ENCODE data around the gene TMEM250.
"Not testable (repeated sequence)": the region's sequence is repeated elsewhere in the genome, so short reads cannot be mapped to it uniquely, and the experiment has no call there.

Gene TMEM250

GRCh38 chr9:136118320-136119060 is at the start of gene TMEM250:
Gene TMEM250, minus strand, starts transcription at chr9:136118875. Its CDS starts 1,975 bp downstream, at chr9:136116900.
- DNase-seq = peak; percentile 94

GRCh38 chr9:136163248-136163850 is 44.7 kb upstream of the TMEM250 start:
- no peak for DNase-seq

- DNase-seq = no peak
These were observed 42.4 kb upstream of the TMEM250 start for GRCh38 chr9:136160995-136161610.

DNA sequence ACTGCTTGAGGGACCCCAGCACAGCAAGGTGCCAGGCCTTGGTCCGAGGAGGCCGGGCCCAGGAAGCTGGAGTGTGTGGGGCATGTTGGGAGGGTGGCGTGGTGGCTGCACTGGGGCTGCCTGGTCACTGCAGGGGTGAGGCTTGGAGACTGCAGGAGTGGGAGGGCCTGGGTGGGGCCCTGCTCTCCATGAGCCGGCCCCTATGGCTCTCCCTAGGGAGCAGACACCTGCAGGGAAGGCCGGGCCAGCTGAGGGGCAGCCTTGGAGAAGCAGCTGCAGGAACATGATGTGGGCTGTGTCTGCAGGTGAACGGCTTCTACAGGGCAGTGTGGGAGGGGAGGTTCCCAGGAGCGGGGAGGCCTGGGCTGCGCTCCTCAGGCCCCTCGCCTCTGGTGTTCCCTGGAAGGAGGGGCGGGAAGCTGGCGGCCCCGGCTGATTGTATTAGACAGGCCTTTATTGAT is 41.7 kb upstream of the TMEM250 start:
- DNase-seq = no peak

DNA sequence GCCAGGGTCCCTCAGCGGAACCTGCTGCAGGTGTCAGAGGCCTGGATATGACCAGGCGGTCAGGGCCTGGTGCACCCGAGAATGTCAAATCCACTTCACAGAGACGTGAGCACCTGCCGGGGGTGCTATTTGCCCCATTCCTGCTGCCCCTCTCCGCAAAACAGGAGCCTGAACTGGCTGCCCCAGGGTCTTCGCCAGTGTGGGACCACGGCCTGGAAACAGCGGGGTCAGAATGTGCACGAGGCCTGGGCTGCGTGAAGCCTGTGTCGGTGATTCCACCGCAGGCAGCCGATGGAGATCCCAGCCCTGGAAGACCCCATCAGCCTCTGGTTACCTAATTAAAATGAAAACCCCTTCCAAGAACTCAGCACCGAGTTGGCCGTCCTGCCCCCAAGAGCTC is 41.2 kb upstream of the TMEM250 start:
- no peak for DNase-seq

DNA sequence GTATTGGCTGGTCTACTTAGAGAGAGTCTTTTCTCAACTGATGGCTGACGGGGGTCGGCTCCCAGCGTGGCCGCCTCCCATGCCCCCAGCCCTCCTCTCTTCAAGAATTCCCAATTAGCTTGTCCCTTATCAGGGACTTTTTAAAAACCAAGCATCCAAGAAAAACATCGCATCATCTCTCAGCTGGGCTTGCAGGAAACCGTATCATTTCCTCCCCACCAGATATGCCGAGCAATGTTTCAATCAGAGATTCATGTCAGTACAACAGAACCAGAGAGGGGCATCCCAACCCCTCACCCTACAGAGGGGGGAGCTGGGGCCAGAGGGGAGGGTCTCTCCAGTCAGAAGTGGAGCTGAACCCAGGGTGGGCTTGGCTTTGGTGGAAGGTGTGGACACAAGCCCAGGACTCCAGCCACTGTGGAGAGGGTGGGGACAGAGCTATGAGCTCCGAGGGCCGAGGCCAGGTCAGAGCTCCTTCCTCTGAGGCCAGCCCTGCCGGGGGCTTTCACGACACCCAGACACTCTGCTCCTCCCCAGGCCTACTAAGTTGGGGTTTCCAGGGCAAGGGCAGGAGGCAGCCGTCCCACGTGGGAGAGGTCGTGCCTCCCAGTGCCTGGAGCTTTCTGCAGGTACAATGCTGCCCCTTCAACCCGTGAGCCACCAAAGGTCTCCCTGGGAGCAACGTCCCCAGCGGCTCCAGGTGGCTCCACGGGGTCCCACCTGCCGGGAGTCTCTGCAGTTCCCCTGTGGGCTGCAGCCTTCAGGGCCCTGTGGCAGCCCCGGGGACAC is 39.0 kb upstream of the TMEM250 start:
- no peak for DNase-seq

DNA sequence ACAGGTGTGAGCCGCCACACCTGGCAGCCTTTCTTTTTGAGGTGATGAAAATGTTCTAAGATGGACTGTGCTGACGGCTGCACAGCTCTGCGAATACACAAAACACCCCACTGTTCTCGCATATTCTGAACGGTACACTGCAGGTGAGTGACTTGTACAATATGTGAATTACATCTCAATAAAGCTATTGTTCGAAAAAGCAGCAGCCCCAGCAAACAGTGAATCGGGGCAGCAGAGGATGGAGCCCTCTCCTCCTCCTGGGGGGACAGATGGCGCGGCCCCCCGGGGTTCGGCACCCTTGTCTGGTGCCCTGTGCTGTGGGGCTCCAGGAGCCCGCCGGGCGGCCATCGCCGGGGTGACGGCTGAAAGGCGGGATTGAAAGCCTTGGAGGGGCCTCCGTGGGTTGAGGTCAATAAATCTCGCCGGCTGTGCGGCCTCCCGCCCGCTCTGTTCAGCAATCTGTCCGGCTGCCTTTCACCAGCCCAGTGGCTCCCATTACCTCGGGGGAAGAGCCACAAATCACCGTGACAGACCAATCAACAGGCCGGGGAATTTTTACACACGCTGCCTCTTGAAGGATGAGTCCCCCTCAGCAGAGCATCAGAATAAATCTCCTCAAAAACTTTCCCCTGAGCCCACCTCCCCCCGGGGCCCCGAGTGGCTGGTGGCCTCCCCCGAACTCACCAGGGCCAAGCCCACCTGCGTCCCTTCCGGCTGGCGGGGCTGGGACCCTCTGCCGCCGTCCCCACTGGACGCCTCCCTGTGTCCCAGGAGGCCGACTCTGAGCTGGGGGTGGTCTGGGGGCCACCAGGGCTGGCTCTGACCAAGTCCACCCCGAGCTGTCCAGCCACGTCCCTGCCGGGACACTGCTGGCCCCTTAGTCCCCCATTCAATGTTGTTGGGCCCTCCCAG is 37.8 kb upstream of the TMEM250 start:
- no peak for DNase-seq

- no peak for DNase-seq
These were observed 36.9 kb upstream of the TMEM250 start for GRCh38 chr9:136155576-136155975.

DNA sequence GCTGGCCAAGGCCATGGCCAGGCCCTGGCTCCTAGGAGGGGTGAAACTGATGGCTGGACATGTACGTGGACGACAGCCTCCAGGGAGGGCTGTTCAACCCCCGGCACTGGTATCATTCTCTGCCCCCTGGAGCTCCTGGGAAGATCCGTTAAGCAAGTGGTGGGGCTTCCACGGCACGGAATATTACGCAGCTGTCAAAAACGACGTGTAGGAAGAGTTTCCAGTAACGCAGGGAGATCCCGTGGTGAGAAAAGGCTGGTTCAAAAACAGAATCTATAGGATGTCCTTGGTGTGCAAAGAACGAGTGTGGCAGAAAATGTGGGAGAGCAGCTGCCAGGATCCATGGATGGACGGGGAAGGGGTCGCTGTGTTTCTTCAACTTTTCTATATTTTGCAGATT is 36.3 kb upstream of the TMEM250 start:
- no peak for DNase-seq

DNA sequence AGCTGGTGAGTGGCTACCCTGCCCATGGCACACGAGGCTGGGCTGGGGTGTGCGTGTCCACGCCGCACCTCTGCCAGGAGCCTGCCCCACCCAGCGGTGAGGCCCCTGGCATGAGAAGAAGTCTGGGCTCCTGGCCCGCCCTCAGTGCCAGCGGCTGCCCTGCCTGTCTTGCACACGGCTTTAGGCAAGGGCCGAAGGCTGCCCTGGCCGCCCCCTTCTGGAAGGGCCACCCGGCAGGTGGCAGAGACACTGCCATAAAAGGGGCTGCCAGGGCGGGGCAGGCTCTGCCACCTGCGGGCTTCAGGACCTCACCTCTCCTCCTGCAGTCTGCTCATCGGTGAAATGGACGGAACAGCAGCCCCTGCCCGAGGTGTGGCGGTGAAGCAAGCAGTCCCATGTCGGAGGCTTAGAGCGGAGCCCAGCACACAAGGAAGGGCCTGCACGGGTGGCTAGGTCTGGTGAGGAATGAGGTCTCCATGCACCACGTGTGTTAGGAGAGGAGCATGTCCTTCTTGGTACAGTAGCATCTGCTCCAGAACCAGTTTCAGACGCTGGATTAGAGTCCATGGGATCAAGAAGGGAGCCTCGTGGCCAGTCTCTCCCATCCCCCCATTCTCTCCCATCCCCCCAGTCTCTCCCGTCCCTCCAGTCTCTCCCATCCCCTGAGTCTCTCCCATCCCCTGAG is 34.8 kb upstream of the TMEM250 start:
- no peak for DNase-seq

- DNase-seq = no peak
These were observed 34.3 kb upstream of the TMEM250 start for GRCh38 chr9:136152931-136153330.

DNA sequence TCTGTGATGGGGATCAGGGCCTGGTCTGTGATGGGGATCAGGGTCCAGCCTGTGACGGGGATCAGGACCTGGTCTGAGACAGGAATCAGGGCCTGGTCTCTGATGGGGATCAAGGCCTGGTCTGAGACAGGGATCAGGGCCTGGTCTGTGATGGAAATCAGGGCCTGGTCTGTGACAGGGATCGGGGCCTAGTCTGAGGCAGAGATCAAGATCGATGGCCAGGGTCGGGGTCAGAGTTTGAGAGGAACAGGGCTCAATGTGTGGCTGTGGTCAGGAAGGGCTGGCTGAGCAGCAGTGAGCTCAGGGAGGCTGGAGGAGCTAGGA is 33.8 kb upstream of the TMEM250 start:
- DNase-seq = no peak

DNA sequence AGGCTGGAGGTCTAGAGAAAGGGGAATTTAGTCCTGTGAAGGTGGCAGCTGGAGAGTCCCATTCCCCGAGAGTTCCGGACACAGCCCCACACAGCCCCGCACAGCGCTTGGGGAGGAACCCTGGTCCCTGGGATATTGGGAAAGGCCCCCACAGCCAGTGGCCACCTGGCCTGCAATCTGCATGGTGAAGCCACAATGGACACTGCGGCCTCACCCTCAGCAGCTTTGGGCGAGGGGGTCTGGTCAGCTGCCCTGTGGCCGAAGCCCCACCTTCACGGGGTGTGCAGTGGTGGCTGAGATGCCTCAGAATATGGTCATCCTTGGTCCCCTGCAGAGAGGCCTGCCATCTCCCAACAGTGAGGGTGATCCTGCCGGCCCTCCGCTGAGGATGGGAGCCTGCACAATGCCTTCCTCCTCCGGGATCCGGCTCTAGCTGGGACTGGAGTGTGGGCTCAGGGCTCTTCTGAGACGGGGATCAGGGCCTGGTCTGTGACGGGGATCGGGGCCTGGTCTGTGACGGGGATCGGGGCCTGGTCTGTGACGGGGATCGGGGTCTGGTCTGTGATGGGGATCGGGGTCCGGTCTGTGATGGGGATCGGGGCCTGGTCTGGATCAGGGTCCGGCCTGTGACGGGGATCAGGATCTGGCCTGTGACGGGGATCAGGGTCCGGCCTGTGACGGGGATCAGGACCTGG is 33.3 kb upstream of the TMEM250 start:
- DNase-seq = no peak

DNA sequence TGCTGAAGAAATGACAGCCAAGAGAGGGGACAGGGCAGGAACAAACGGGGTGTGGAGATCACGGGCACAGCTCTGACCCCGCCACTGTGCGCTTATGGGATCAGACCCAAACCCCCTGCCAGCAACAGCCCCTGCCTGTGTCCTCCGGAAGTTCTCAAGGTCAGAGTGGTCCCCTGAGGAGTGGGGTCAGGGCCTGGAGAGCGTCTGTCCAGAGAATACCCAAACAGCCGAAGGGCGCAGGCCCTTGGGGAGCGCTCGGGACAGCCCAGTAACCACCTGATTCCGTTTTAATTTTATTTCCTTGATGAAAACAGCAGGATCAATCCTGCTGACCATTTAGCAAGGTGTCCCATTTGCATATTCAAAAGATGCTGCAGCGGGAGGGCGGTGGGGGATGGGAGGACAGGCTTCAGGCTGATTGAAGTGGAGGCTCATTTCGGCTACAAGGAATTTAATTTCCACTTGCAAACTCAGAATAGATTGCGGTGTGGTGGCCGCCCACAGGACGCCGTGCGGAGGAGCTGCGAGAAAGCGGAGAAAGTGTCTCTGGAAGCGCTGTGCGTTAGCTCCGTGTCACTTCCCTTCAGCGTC is 32.6 kb upstream of the TMEM250 start:
- DNase-seq = no peak

DNA sequence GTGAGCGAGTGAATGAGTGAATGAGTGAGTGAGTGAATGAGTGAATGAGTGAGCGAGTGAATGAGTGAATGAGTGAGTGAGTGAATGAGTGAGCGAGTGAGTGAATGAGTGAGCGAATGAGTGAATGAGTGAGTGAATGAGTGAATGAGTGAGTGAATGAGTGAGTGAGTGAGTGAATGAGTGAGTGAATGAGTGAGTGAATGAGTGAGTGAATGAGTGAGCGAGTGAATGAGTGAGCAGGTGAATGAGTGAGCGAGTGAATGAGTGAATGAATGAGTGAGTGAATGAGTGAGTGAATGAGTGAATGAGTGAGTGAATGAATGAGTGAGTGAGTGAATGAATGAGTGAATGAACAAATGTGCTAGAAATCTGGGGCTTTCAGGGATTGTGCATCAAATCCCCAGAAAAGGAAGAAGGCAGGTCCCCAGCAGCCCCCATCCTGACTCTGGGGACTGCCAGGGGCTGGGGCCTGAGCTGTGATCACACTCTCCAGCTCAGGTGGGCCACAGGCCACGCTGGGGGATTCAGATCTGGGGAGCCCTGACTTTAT is 32.1 kb upstream of the TMEM250 start:
- not testable (repeated sequence) for DNase-seq

- no peak for DNase-seq
These were observed 31.2 kb upstream of the TMEM250 start for GRCh38 chr9:136149853-136150252.

GRCh38 chr9:136149337-136149736 is 30.7 kb upstream of the TMEM250 start:
- DNase-seq = no peak

DNA sequence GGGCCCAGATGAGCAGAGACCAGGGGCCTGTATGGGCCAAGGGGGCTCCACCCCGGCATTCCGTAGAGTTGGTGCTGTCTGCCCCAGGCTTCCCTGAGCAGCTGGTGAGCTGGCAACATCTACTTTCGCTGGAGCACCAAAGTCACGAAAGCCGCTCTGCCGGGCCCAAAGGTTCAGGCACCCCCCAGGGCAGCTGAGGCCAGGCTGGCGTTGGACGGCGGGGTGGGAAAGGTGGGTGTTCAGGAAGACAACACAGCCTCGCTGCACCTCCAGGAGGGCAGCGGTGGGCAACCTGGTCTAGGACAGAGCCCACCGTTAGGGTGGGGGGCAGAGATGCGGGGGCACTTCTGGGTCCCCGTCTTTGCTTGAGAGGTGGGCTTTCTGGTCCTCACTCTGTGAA is 30.1 kb upstream of the TMEM250 start:
- no peak for DNase-seq

DNA sequence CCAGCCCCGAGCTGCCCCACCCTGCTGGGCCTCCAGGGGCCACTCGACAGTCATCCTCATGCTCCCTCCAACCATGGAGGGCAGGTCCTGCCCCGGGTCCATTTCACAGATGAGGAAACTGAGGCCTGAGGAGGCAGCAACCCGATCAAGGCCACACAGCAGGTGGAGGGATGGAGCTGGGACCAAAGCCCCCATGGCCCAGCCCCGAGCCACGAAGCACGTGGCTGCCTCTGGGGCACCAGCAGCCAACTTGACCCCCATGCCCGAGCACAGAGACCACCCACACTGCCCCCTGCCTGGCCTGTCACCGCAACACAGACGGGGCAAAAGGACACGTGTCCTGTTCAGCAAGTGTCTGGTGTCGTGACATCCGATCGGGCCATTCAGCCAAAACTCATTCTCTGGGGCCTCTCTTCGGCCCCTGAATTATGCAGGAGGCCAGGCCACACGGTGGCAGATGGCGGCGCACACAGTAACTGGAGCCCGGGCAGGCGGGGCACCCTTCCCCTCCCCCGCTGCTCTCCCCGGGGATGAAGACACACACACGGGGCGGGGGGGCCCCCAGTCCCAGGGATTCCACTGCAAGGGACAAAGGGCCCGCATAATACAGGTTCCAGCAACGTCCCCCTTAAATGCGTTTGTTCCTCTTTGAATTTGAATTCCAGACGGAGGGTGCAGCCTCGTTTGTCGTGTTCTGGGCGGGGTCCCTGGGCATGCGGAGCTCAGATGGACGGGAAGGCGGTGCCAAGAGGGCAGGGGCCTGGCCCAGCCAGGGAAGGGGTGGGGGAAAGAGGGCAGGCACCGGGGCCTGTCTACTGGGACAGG is 29.4 kb upstream of the TMEM250 start:
- no peak for DNase-seq
